Stimulated activated naive CD8-positive, alpha-beta T cell treated with anti-CD3 and anti-CD28 coated beads, Interleukin-15, amount 100 ng/mL, for 72 hours (primary cell): Measurements from ENCODE around the gene WDR90.

ENCODE experiments used
- ATAC-seq: fragments of 150-1000 bp; cut with Tn5 transposase; 2 replicates; pipeline ENCODE4 v1.10.0; 2021; ENCODE audit warnings: mild to moderate bottlenecking, moderate library complexity
- DNase-seq, 2 donors: peaks; one replicate each; pipeline ENCODE4 v3.0.0; 2021 to 2022
- H3K27ac Mint-ChIP-seq, 2 donors: one replicate each; pipeline ENCODE4 v1.8.0; 2022; ENCODE audit warnings: mild to moderate bottlenecking in 2 of 2, mixed read lengths in 2 of 2, moderate library complexity in 2 of 2
- H3K27me3 Mint-ChIP-seq: one replicate; pipeline ENCODE4 v1.8.0; 2022; ENCODE audit warnings: mixed read lengths
- H3K4me1 Mint-ChIP-seq: one replicate; pipeline ENCODE4 v1.8.0; 2022; ENCODE audit warnings: mild to moderate bottlenecking, mixed read lengths
- H3K4me3 Mint-ChIP-seq, 2 donors: one replicate each; pipeline ENCODE4 v1.8.0; 2022; ENCODE audit warnings: mild to moderate bottlenecking in 2 of 2, mixed read lengths in 2 of 2, moderate library complexity in 1 of 2
- H3K9me3 Mint-ChIP-seq, 2 donors: one replicate each; pipeline ENCODE4 v1.8.0; 2022; ENCODE audit warnings: mixed read lengths in 2 of 2

Gene WDR90

GRCh38 chr16:621526-622105 lies 27.5 kb upstream of the WDR90 start:
- peaks cover 5% of the 10 kb centered on the region for H3K4me1 Mint-ChIP-seq
- ATAC-seq = no peak
- H3K9me3 Mint-ChIP-seq = no peaks in the 10 kb centered on the region
- no peaks in the 10 kb centered on the region for H3K27me3 Mint-ChIP-seq
- no peak overlapping the region for H3K27ac Mint-ChIP-seq
- DNase-seq = no peak
- no peak overlapping the region for H3K4me3 Mint-ChIP-seq

- no peaks in the 10 kb centered on the region for H3K27me3 Mint-ChIP-seq
- no peak overlapping the region for H3K27ac Mint-ChIP-seq
- no peaks in the 10 kb centered on the region for H3K9me3 Mint-ChIP-seq
These were observed 26.3 kb upstream of the WDR90 start for GRCh38 chr16:622920-623280.

GRCh38 chr16:624526-625070 lies 24.6 kb upstream of the WDR90 start:
- Mint-ChIP-seq H3K4me3 (no peak overlapping the region), H3K27me3 (no peaks in the 10 kb centered on the region)
- ATAC-seq = no peak

More at GRCh38 chr16:622920-623280, 26.3 kb upstream of the WDR90 start:
- DNase-seq (no peak), ATAC-seq (no peak)
- peaks cover 5% of the 10 kb centered on the region for H3K4me1 Mint-ChIP-seq
- H3K4me3 Mint-ChIP-seq = no peak overlapping the region

GRCh38 chr16:625117-625976 lies 23.8 kb upstream of the WDR90 start:
- H3K27me3 Mint-ChIP-seq = no peaks in the 10 kb centered on the region
- no peak overlapping the region for H3K4me3 Mint-ChIP-seq
- no peak overlapping the region for H3K27ac Mint-ChIP-seq
- no peaks in the 10 kb centered on the region for H3K9me3 Mint-ChIP-seq
- ATAC-seq = no peak
- H3K4me1 Mint-ChIP-seq = peaks cover 5% of the 10 kb centered on the region
- DNase-seq = no peak

More at GRCh38 chr16:624526-625070, 24.6 kb upstream of the WDR90 start:
- no peak for DNase-seq
- Mint-ChIP-seq H3K4me1 (peaks cover 5% of the 10 kb centered on the region), H3K9me3 (no peaks in the 10 kb centered on the region), H3K27ac (no peak overlapping the region)

- Mint-ChIP-seq H3K27me3 (no peaks in the 10 kb centered on the region), H3K27ac (no peak overlapping the region), H3K4me3 (no peak overlapping the region), H3K9me3 (no peaks in the 10 kb centered on the region), H3K4me1 (peaks cover 5% of the 10 kb centered on the region)
- DNase-seq = no peak
- ATAC-seq = no peak
These were observed 23.0 kb upstream of the WDR90 start for GRCh38 chr16:625977-626765.

GRCh38 chr16:626787-627453 lies 22.2 kb upstream of the WDR90 start:
- no peak for DNase-seq
- Mint-ChIP-seq H3K4me3 (no peak overlapping the region), H3K9me3 (no peaks in the 10 kb centered on the region), H3K27me3 (no peaks in the 10 kb centered on the region), H3K27ac (no peak overlapping the region), H3K4me1 (no peaks in the 10 kb centered on the region)
- no peak for ATAC-seq

GRCh38 chr16:627454-628239 lies 21.5 kb upstream of the WDR90 start:
- Mint-ChIP-seq H3K27me3 (no peaks in the 10 kb centered on the region), H3K4me1 (no peaks in the 10 kb centered on the region), H3K9me3 (no peaks in the 10 kb centered on the region), H3K27ac (peak overlapping the region in 1 of 2 donors; percentile 80), H3K4me3 (no peak overlapping the region)
- ATAC-seq (no peak), DNase-seq (no peak)

- Mint-ChIP-seq H3K4me1 (no peaks in the 10 kb centered on the region), H3K4me3 (no peak overlapping the region), H3K27me3 (no peaks in the 10 kb centered on the region), H3K9me3 (no peaks in the 10 kb centered on the region), H3K27ac (peak overlapping the region in 1 of 2 donors; percentile 27)
- DNase-seq = no peak
- no peak for ATAC-seq
These were observed 20.7 kb upstream of the WDR90 start for GRCh38 chr16:628321-629061.

GRCh38 chr16:629185-629832 lies 19.9 kb upstream of the WDR90 start:
- Mint-ChIP-seq H3K4me3 (no peak overlapping the region), H3K27me3 (no peaks in the 10 kb centered on the region), H3K9me3 (no peaks in the 10 kb centered on the region), H3K27ac (no peak overlapping the region), H3K4me1 (peaks cover 3% of the 10 kb centered on the region)
- DNase-seq (no peak), ATAC-seq (no peak)

GRCh38 chr16:629833-630248 lies 19.3 kb upstream of the WDR90 start:
- Mint-ChIP-seq H3K4me3 (no peak overlapping the region), H3K4me1 (peaks cover 8% of the 10 kb centered on the region), H3K27me3 (no peaks in the 10 kb centered on the region), H3K9me3 (no peaks in the 10 kb centered on the region), H3K27ac (no peak overlapping the region)
- no peak for ATAC-seq
- DNase-seq = no peak

- Mint-ChIP-seq H3K27me3 (no peaks in the 10 kb centered on the region), H3K4me3 (no peak overlapping the region), H3K27ac (no peak overlapping the region), H3K4me1 (peaks cover 12% of the 10 kb centered on the region), H3K9me3 (no peaks in the 10 kb centered on the region)
- no peak for DNase-seq
- no peak for ATAC-seq
These were observed 18.8 kb upstream of the WDR90 start for GRCh38 chr16:630249-630814.

- no peak within 1 kb of the TSS for H3K27ac Mint-ChIP-seq
These were observed 18.3 kb upstream of the WDR90 start, which contains the start of gene WFIKKN1 for GRCh38 chr16:630815-631405. TSS of gene WFIKKN1 (plus strand) at chr16:630985. CDS start at chr16:631254, 269 bp downstream.

GRCh38 chr16:631808-632358 lies 17.3 kb upstream of the WDR90 start:
- DNase-seq = no peak
- H3K9me3 Mint-ChIP-seq = no peaks in the 10 kb centered on the region
- ATAC-seq = no peak
- no peak overlapping the region for H3K27ac Mint-ChIP-seq
- peaks cover 20% of the 10 kb centered on the region for H3K4me1 Mint-ChIP-seq
- no peak overlapping the region for H3K4me3 Mint-ChIP-seq
- H3K27me3 Mint-ChIP-seq = peaks cover 6% of the 10 kb centered on the region

More at GRCh38 chr16:630815-631405, 18.3 kb upstream of the WDR90 start, which contains the start of gene WFIKKN1:
- Mint-ChIP-seq H3K9me3 (no peaks in the 10 kb centered on the region), H3K4me1 (peaks cover 12% of the 10 kb centered on the region), H3K4me3 (no peak within 1 kb of the TSS), H3K27me3 (no peaks in the 10 kb centered on the region)
- ATAC-seq (peak; percentile 4), DNase-seq (no peak)
